ENCODE measurements around the gene SLC66A1.

The SLC66A1 gene

GRCh38 chr1:19305880-19306279, 6.2 kb upstream of the SLC66A1 start:
- FAIRE-seq = no peak

- FAIRE-seq = no peak
Observed at GRCh38 chr1:19306941-19307340, 5.2 kb upstream of the SLC66A1 start.

- FAIRE-seq = no peak
Observed at GRCh38 chr1:19307794-19308508, 4.2 kb upstream of the SLC66A1 start.

DNA sequence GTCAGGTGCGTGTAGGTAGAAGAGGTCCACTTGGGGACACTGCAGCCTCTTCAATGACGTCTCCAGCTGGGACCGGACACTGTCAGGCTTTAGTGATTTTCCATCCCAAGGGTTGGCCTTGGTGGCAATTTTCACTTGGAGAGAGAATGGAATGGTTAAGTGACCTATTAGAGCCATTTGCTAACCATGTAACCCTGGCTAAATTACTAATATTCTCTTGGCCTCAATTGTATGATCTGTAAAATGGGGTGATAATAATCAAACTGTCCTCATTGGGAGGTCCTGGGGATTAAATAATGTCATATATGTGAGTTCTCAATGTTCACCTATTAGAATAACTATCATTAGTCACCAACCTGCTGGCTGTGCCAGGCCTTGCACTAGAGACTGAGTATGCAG, 3.6 kb upstream of the SLC66A1 start:
- no peak for FAIRE-seq

DNA sequence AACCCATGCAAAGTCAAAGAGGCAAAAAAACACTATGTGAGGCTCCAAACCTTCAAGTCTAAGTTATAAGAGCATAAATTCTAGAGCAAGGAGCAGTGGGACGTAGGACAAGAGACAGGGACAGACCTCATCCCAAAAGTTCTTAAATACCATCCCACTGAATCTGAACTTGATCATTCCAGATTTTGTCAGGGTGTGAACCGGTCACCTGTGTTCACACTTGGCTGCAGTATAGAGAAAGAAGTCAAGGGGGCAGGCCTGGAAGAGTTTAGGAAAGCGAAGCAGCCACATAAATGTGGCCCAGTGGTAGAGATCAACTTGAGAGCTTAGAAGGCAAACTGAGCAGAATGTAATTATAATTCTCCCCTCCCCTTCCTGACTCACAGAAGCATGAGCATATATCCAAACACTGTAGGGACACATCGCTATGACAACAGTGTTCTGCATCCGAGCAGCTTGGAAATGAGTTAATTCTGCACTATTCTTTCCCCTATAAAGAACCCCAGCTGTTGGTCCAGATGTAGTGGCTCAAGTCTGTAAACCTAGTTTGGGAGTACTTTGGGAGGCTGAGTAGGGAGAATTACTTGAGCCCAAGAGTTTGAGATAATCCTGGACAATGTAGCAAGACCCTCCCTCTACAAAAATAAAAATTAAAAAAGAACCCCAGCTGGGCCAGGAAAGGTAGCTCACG, 2.9 kb upstream of the SLC66A1 start:
- FAIRE-seq = no peak

GRCh38 chr1:19310061-19310460, 2.1 kb upstream of the SLC66A1 start:
- FAIRE-seq = no peak

GRCh38 chr1:19310720-19311502, 1.2 kb upstream of the SLC66A1 start:
- FAIRE-seq = no peak

- no peak for FAIRE-seq
Observed at GRCh38 chr1:19311503-19311930, 609 bp upstream of the SLC66A1 start.

DNA sequence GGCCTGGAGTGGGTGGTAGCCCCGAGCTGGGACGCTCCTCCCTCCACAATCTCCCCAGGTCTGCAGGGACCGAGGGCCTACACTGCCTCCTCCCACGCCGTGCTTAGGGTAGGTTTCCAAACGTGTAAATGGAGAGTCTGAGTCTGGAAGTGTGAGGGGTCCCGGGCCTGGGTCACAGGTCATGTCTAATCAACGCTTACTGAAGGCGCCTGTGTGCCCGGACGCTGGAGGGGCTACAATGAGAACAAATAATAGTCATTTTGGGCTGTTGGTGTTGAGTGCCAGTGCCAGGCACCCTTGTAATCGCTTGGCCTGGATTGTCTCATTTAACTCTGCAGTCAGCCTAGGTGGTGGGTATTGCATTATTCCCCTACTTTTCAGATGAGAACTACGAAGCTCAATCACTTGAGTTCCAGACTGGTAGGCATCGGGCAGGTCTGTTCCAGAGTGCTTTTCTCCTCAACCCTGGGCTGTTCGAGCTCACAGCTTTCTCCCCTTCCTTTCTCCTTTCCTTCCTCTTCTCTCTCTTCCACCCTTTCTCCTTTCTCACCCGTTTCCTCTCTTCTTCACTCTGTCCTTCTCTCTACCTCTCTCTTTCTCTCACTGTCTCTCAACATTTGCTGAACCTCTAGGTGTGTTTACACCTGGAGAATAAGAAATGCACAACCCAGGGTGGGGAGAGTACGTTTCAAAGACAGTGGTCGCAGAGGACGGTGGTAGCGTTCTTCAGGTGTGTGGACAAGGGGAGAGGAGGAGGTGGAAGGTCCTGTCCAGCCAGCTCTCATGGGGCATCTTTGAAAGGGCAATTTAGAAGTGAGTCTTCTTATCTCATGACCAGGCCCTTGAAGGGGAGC, 883 bp downstream of the SLC66A1 start:
- FAIRE-seq = no peak

DNA sequence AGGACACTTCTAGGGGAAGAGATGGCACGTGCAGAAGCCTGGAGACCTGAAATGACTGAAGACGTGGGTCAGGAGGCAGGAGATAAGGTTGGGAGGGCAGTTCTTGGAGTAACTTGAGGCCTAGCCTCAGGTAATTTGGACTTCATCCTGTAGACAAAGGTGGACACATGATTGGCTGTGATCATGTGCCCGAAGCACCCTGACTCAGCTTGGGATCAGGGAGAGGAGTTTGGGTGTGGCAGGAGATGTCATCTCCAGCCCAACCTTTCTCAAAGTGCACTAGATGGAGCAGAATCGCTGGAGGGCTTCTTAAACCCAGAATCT, 1.5 kb downstream of the SLC66A1 start:
- no peak for FAIRE-seq

- no peak for FAIRE-seq
Observed at GRCh38 chr1:19313961-19314882, 2.1 kb downstream of the SLC66A1 start.

GRCh38 chr1:19315378-19316198, 3.5 kb downstream of the SLC66A1 start:
- FAIRE-seq = no peak

DNA sequence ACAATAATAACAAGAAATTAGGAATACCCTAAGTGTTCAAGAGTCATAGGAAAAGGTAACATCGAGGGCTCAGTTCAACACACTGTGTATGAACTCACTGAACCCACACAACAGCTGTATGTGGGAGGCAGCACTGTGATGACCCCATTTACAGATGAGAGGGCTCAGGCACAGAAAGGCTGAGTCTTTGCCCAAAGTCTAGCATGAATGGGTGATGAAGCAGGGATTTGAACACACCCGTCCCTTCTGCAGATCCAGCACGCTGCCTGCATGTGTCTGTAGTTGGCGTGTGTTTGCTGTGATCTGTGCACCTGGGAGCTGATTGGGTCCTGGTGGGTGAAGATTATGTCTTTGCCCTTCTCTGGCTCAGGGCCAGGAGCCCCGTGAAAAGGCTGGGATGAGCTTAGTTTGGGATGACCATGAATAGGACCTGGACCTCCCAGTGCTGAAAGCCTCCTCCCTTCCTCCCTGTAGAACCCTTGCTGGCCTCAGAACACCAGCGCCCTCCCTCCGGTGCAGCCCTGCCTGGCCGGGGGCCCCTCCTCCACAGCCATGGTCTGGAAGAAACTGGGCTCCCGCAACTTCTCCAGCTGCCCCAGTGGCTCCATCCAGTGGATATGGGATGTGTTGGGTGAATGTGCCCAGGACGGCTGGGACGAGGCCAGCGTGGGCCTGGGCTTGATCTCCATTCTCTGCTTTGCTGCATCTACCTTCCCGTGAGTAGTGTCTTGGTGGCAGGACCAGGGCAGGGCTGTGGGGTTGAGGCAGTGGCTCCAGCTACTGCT, 5.2 kb downstream of the SLC66A1 start:
- FAIRE-seq = no peak

GRCh38 chr1:19319196-19319595, 7.1 kb downstream of the SLC66A1 start:
- FAIRE-seq = no peak

DNA sequence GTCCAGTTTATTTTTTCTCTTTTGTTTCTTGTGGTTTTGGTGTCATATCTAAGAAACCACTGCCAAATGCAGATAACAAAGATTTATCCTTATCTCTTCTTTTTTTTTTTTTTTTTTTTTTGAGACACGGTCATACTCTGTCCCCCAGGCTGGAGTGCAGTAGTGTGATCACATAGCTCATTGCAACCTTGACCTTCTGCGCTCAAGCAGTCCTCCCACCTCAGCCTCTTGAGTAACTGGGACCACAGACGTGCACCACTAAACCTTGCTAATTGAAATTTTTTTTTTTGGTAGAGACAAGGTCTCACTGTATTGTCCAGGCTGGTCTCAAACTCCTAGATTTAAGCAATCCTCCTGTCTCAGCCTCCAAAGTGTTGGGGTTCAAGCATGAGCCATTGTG, 8.9 kb downstream of the SLC66A1 start:
- FAIRE-seq = no peak

GRCh38 chr1:19322481-19322880, 10.4 kb downstream of the SLC66A1 start:
- FAIRE-seq = no peak

DNA sequence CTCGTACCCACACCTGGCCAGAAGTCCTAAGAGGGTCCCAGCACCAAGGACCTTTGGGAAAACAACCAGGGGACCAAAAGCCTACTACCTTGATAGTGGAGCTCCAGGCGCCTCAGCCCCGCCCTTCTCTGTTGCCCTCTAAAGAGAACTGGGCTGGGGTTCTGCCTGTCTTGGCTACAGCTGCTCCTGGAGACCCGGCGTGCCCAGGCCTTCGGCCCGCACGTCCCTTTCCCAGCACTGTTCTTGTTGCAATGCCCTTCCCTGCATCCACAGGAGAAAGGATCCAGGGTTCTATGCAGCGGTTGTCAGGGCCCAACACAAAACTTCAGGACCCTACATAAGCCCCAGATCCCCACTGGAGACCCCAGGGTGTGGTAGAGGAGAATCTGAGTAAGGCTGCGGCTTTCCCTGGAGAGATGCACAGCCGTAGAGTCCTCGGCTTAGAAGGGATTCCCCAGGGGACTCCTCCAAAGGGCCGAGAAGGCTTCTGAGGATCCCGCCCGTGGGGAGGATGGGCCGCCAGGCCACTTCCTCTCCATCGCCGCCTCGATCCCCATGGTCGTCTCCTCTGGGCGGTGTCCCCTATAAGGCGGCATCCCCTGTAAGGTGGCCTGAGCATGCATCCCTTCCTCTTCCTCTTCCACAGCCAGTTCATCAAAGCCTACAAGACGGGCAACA, 12.0 kb downstream of the SLC66A1 start:
- no peak for FAIRE-seq

DNA sequence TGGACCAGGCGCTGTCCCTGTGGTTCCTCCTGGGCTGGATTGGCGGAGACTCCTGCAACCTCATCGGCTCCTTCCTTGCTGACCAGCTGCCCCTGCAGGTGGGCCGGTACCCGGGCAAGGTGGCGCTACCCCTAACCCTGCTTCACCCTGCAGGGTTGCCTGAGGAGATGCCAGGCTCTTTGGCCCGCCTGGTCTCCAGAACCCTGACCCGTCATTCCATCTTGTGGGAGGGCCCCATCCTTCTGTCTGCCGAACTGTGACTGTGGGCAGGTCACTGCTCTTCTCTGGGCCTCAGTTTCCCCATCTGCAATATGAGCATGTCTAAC, 12.5 kb downstream of the SLC66A1 start:
- no peak for FAIRE-seq

DNA sequence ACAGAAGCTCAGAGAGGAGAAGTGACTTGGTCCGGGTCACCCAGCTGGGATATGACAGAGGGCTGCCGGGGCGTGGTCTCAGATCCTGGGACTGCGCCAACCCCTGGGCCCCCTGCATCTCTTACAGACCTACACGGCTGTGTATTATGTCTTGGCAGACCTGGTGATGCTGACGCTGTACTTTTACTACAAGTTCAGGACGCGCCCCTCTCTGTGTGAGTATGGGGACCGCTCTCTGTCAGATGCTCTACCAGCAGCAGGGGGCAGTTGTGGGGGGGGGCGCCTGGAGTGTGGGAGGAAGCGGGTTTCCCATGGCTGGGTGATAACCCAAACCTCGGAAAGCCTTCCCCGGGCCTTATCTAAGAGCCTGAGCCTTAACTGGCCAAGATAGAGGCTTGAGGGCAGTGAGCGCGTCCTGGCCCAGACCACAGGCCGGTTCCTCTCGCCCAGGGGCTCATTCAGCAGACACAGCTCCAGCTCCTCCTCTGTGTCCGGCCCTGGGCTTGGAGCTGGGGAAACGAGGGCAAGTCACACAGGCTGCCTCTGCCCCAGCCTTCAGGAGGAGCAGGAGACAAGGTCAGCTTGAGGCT, 13.3 kb downstream of the SLC66A1 start:
- FAIRE-seq = no peak
